NB4 (cell line): ENCODE results near the gene STARD3.

Experiments
- CTCF ChIP-seq: IDR thresholded peaks from one replicate; pipeline ENCODE4 v1.5.1; 2012; ENCODE audit warnings: low read depth, low read length
- MYC ChIP-seq: IDR thresholded peaks from 2 replicates; pipeline ENCODE4 v1.6.1; 2011; ENCODE audit warnings: low read depth, low read length
- POLR2A ChIP-seq: IDR thresholded peaks from 2 replicates; pipeline ENCODE4 v1.6.1; 2011; ENCODE audit warnings: mild to moderate bottlenecking; ENCODE audit not compliant: insufficient read length; ENCODE audit errors: extremely low read depth

GRCh38 chr17:39618246-39618913, 18.6 kb upstream of the STARD3 start:
- TF ChIP-seq CTCF (no peak), MYC (no peak), POLR2A (no peak)
